HG03442 (cell line): ENCODE measurements around the gene DHRS2.
"Not testable (repeated sequence)": the region's sequence is repeated elsewhere in the genome, so short reads cannot be mapped to it uniquely, and the experiment has no call there.

Experiments used
- ATAC-seq: cut with Tn5 transposase; IDR thresholded peaks from one replicate; pipeline ENCODE4 v1.9.1; 2021; ENCODE audit warnings: mild to moderate bottlenecking, moderate library complexity; ENCODE audit not compliant: unreplicated experiment

The DHRS2 gene

GRCh38 chr14:23632461-23633159 is 3.6 kb upstream of the DHRS2 start:
- ATAC-seq, result no peak

GRCh38 chr14:23633160-23633701 is 2.9 kb upstream of the DHRS2 start:
- no peak for ATAC-seq

GRCh38 chr14:23634698-23635412 is 1.3 kb upstream of the DHRS2 start:
- ATAC-seq, result not testable (repeated sequence)

- not testable (repeated sequence) for ATAC-seq
Observed at GRCh38 chr14:23637312-23637654, 1.1 kb downstream of the DHRS2 start.

- not testable (repeated sequence) for ATAC-seq
Observed at GRCh38 chr14:23637655-23638413, 1.7 kb downstream of the DHRS2 start.

- ATAC-seq, result no peak
Observed at GRCh38 chr14:23638414-23639047, 2.4 kb downstream of the DHRS2 start.

- no peak for ATAC-seq
Observed at GRCh38 chr14:23639048-23639890, 3.1 kb downstream of the DHRS2 start.

- ATAC-seq, result no peak
Observed at GRCh38 chr14:23639891-23640523, 3.8 kb downstream of the DHRS2 start.

- ATAC-seq, result no peak
Observed at GRCh38 chr14:23640524-23641141, 4.5 kb downstream of the DHRS2 start.

GRCh38 chr14:23641180-23641914 is 5.2 kb downstream of the DHRS2 start:
- no peak for ATAC-seq

GRCh38 chr14:23641915-23642588 is 5.9 kb downstream of the DHRS2 start:
- no peak for ATAC-seq

- no peak for ATAC-seq
Observed at GRCh38 chr14:23643533-23644194, 7.5 kb downstream of the DHRS2 start.

GRCh38 chr14:23644195-23644918 is 8.2 kb downstream of the DHRS2 start:
- ATAC-seq, result no peak

- no peak for ATAC-seq
Observed at GRCh38 chr14:23644919-23645336, 8.8 kb downstream of the DHRS2 start.

- no peak for ATAC-seq
Observed at GRCh38 chr14:23645504-23645811, 9.3 kb downstream of the DHRS2 start.

GRCh38 chr14:23645812-23646647 is 9.9 kb downstream of the DHRS2 start:
- ATAC-seq, result no peak
